Testis (tissue), 5 donors: ENCODE results near the gene PPP6R3. TPM values are rescaled to one million over a fixed set of nuclear protein-coding genes. Genes with fewer than 3 reads are reported as not detected.
A peak's percentile ranks its signal among the peaks of the same experiment; 100 is the strongest.

Experiments used
- DNase-seq: peaks from one replicate; pipeline ENCODE4 v3.0.0-alpha.2; 2019
- H3K27ac ChIP-seq, 2 donors: fragments of 200-600 bp; sonication (generic); one replicate each; pipeline ENCODE4 v1.5.1; 2019
- H3K27me3 ChIP-seq: fragments of 200-600 bp; sonication (generic); one replicate; pipeline ENCODE4 v1.5.1; 2019
- H3K36me3 ChIP-seq: fragments of 200-600 bp; sonication (generic); one replicate; pipeline ENCODE4 v1.5.1; 2017; ENCODE audit warnings: low read depth; ENCODE audit errors: missing control alignments
- H3K4me1 ChIP-seq: fragments of 200-600 bp; sonication (generic); one replicate; pipeline ENCODE4 v1.5.1; 2019
- H3K4me3 ChIP-seq, 2 donors: fragments of 200-600 bp; sonication (generic); one replicate each; pipeline ENCODE4 v1.5.1; 2017 to 2019
- H3K9me3 ChIP-seq: fragments of 200-600 bp; sonication (generic); one replicate; pipeline ENCODE4 v1.5.1; 2017
- POLR2A ChIP-seq: fragments of 450-650 bp; IDR thresholded peaks from one replicate; pipeline ENCODE4 v1.6.1; 2017; ENCODE audit warnings: antibody characterized with exemption, mild to moderate bottlenecking, moderate library complexity
- WGBS, 2 donors: methylation state at CpG; one replicate each; pipeline ENCODE4 v1.1.5; 2018; 5-methylcytosine and 5-hydroxymethylcytosine counted together
- intact Hi-C: fragments of 100-400 bp; cut with DNase I; formaldehyde crosslinking; loops from one replicate; pipeline ENCODE4 v1.15.1; 2023; ENCODE audit warnings: low total_unique reads
- long read RNA-seq, 2 donors: transcript quantifications; one replicate each; lab custom pipeline, GENCODE V29; 2026
- polyA plus RNA-seq: library from polyadenylated mRNA; stranded (reverse); fragments of 350-450 nt; fragmentation: Illumina TruSeq; extraction: RNeasy Lipid Tissue Mini Kit (QIAGEN cat#74804); gene quantifications from one replicate; pipeline ENCODE4 v1.2.3, GENCODE V29; 2014; ENCODE audit warnings: low read depth, low replicate concordance; ENCODE audit not compliant: insufficient read depth
- total RNA-seq, 2 donors: library from RNA; depleted of rRNA; stranded (reverse); fragments of >200 nt; gene quantifications; one replicate each; pipeline ENCODE4 v1.2.3, GENCODE V29; 2016
- TF ChIP-seq, protein P1 (sequence below), 3 experiments: fragments of 450-650 bp in 2 of 3; fragments of 200-600 bp in 1 of 3; sonication (generic) in 1 of 3; IDR thresholded peaks; one replicate each; pipeline ENCODE4 v1.5.1; 2016 to 2019; ENCODE audit warnings: antibody characterized with exemption in 3 of 3, mild to moderate bottlenecking in 2 of 3, moderate library complexity in 1 of 3

Gene PPP6R3, protein sequence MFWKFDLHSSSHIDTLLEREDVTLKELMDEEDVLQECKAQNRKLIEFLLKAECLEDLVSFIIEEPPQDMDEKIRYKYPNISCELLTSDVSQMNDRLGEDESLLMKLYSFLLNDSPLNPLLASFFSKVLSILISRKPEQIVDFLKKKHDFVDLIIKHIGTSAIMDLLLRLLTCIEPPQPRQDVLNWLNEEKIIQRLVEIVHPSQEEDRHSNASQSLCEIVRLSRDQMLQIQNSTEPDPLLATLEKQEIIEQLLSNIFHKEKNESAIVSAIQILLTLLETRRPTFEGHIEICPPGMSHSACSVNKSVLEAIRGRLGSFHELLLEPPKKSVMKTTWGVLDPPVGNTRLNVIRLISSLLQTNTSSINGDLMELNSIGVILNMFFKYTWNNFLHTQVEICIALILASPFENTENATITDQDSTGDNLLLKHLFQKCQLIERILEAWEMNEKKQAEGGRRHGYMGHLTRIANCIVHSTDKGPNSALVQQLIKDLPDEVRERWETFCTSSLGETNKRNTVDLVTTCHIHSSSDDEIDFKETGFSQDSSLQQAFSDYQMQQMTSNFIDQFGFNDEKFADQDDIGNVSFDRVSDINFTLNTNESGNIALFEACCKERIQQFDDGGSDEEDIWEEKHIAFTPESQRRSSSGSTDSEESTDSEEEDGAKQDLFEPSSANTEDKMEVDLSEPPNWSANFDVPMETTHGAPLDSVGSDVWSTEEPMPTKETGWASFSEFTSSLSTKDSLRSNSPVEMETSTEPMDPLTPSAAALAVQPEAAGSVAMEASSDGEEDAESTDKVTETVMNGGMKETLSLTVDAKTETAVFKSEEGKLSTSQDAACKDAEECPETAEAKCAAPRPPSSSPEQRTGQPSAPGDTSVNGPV
- total RNA-seq = 100 to 1,000 TPM; 188 to 190 TPM
- polyA plus RNA-seq = 88.5 TPM
- long read RNA-seq, donor 1, full-length matches to known transcripts = 2 of 2 reads
- long read RNA-seq, donor 1, partial matches to known transcripts = 0 of 2 reads
- long read RNA-seq, donor 1, other reads (novel, unspliced or antisense) = 0 of 2 reads
- long read RNA-seq, donor 2, full-length matches to known transcripts = 1 of 23 reads
- long read RNA-seq, donor 2, partial matches to known transcripts = 22 of 23 reads
- long read RNA-seq, donor 2, other reads (novel, unspliced or antisense) = 0 of 23 reads

DNA sequence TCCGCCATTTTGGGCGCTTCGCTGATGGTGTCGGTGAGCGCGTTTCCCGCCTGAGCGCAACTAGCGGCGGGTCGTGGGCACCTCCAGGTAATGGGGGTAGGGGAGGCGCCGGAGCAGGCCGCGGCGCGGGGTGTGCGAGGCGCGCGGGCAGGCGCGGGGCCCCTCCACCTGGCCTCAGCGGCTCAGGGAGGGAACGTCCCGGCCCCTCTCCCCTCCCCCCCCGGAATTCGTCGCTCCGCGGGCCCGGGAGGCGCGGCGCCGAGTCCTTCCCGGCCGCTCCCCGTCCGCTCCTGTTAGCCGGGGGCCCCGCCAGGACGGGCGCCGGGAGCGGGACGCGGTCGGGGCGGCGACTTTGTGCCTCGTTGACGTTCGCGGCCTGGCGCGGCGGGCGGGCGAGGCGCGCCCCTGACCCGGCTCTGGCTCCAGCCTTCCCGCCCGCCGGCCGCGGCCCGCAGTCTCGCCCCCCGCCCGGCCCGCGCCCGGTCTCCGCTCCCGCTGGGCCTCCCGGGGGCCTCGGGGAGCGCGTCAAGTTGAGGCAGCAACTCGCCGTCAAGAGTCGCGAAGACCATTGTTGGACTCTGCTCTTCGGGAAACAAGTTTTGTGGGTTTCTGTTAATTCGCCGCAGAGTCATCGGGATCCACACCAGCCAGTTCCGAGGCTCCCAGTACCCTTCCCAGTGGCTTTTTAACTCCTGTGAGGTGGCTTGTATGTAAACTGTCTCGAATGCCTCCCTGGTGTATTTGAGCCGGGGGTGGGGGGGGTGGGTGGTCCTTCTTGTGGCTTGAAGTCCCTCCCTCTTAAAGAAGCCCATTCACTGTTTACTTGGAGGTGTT, at the start of gene PPP6R3:
TSS of gene PPP6R3 (plus strand) at position 12 of the 834 bp plus-strand sequence. CDS start 76,913 bp downstream, outside the sequence.
- Histone ChIP-seq H3K27ac (peak within 1 kb of the TSS; percentile 90 to 100), H3K36me3 (no peaks in the 10 kb centered on the region), H3K27me3 (no peaks in the 10 kb centered on the region), H3K9me3 (no peaks in the 10 kb centered on the region), H3K4me1 (peaks cover 36% of the 10 kb centered on the region), H3K4me3 (peak within 1 kb of the TSS; percentile 78 to 97)
- WGBS, 2 donors = 0 to 1% methylated on average over 2 to 39 of the region's 92 CpGs
- intact Hi-C loops = no loop called here
- no peak for TF ChIP-seq POLR2A
- TF ChIP-seq, protein P1, sequence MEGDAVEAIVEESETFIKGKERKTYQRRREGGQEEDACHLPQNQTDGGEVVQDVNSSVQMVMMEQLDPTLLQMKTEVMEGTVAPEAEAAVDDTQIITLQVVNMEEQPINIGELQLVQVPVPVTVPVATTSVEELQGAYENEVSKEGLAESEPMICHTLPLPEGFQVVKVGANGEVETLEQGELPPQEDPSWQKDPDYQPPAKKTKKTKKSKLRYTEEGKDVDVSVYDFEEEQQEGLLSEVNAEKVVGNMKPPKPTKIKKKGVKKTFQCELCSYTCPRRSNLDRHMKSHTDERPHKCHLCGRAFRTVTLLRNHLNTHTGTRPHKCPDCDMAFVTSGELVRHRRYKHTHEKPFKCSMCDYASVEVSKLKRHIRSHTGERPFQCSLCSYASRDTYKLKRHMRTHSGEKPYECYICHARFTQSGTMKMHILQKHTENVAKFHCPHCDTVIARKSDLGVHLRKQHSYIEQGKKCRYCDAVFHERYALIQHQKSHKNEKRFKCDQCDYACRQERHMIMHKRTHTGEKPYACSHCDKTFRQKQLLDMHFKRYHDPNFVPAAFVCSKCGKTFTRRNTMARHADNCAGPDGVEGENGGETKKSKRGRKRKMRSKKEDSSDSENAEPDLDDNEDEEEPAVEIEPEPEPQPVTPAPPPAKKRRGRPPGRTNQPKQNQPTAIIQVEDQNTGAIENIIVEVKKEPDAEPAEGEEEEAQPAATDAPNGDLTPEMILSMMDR (IDR thresholded peaks at IDR 0.05) = no peak
- peak; percentile 22 for DNase-seq

DNA sequence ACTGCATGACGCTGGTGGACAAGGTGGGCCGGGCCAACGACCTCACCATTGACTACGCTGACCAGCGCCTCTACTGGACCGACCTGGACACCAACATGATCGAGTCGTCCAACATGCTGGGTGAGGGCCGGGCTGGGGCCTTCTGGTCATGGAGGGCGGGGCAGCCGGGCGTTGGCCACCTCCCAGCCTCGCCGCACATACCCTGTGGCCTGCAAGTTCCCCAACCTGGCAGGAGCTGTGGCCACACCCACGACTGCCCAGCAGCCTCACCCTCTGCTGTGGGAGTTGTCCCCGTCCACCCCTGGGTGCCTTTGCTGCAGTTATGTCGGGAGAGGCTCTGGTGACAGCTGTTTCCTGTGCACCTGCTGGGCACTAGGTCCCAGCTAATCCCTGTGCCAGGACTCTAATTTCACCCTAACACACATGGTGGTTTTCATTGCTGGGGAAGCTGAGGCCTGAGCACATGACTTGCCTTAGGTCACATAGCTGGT, 49.0 kb upstream of the PPP6R3 start:
- TF ChIP-seq POLR2A = no peak
- TF ChIP-seq, protein P1 (IDR thresholded peaks at IDR 0.05) = no peak
- no peak for DNase-seq
- intact Hi-C loops = no loop called here
- Histone ChIP-seq H3K4me3 (no peak overlapping the region), H3K27ac (no peak overlapping the region), H3K27me3 (no peaks in the 10 kb centered on the region), H3K4me1 (no peaks in the 10 kb centered on the region), H3K36me3 (no peaks in the 10 kb centered on the region), H3K9me3 (no peaks in the 10 kb centered on the region)
- 92 to 100% methylated on average over 1 to 17 of the region's 17 CpGs for WGBS, 2 donors

DNA sequence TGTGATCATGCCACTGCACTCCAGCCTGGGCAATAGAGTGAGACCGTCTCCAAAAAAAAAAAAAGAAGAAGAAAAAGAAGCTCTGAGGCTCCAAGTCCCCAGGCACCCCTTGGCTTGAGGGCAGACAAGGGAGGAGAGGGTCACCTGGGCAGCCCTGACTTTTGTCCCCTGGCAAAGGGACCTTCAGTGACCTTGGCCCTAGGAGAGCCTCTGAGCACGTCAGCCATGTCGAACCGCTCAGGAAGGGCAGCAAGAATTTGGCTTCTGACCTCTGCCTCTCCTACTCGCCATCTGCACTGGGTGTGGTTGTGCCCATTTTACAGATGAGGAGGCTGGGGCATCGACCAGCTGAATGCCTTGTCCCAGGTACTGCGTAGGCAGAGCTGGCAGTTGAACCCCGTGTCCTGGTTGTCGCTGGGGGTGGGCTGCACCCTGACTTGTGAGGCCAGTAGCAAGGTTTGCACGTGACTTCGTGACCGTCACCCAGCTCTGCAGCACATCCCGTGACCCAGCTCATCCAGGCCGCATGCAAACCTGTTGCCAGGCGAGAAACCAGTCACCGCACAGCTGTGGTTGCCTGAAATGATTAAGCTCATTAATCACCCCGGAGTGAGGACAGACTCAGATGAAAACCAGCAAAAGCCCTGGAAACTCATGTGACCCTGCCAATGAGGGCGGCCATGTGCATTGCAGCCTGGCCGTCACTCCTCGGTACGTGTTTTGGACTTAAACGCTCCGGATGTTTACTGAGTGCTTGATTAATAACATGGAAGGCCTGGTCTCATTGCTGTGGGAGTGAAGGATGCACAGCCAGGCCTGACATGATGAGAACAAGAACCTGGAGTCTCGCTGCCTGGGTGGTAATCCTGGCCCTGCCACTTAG, 47.7 kb upstream of the PPP6R3 start:
- no peaks in the 10 kb centered on the region for H3K4me1 ChIP-seq
- no peaks in the 10 kb centered on the region for H3K27me3 ChIP-seq
- H3K9me3 ChIP-seq = no peaks in the 10 kb centered on the region
- H3K4me3 ChIP-seq = no peak overlapping the region
- H3K27ac ChIP-seq = no peak overlapping the region
- no peak for DNase-seq
- TF ChIP-seq POLR2A = no peak
- TF ChIP-seq, protein P1 (IDR thresholded peaks at IDR 0.05) = no peak
- intact Hi-C loops = no loop called here
- WGBS, 2 donors = 93 to 94% methylated on average over 8 to 24 of the region's 24 CpGs
- H3K36me3 ChIP-seq = no peaks in the 10 kb centered on the region
